ENCODE measurements around the gene QRFPR. TPM values are rescaled to one million over a fixed set of nuclear protein-coding genes. Genes with fewer than 3 reads are reported as not detected.

Gene QRFPR
- total and polyA plus RNA-seq, 10 of the 15 experiments (the other 5 are each of a cell fraction or from before 2014, with no cell fraction given): not detected

- RAD21 ChIA-PET (ENCODE audit: unreplicated experiment): no interaction called here
- no peak for TF ChIP-seq NRF1 (conservative IDR thresholded peaks at IDR 0.05; ENCODE audit: low read depth, low read length)
- no peak for TF ChIP-seq MYB (IDR thresholded peaks at IDR 0.05; ENCODE audit: borderline replicate concordance, low read depth, low read length)
- TF ChIP-seq STAT3 (IDR thresholded peaks at IDR 0.05; ENCODE audit: low read depth, low read length): no peak
- TF ChIP-seq MTA2 (IDR thresholded peaks at IDR 0.05; ENCODE audit: low read depth): no peak
- no peak for TF ChIP-seq PKNOX1 (IDR thresholded peaks at IDR 0.05)
- TF ChIP-seq SMARCA5 (IDR thresholded peaks at IDR 0.05): no peak
- no peak for TF ChIP-seq ATF2 (IDR thresholded peaks at IDR 0.05; ENCODE audit: low read length)
- no peak for DNase-seq (ENCODE audit: low read depth, low spot score)
- no peak overlapping the region for H3K27ac ChIP-seq (ENCODE audit: control insufficient read depth, insufficient read depth)
- no peaks in the 10 kb centered on the region for H3K9me3 ChIP-seq (replicated peaks; ENCODE audit: control insufficient read depth, insufficient read depth, low read length)
- H3K4me2 ChIP-seq (ENCODE audit: control insufficient read depth, insufficient read depth): no peak overlapping the region
- H3K27me3 ChIP-seq (replicated peaks in 1 of 2; ENCODE audit: control insufficient read depth in 2 of 2, insufficient read depth in 2 of 2, low read length in 1 of 2): peaks cover 3 to 12% of the 10 kb centered on the region in 2 experiments
- CTCF ChIA-PET: no interaction called here
- H3K36me3 ChIP-seq (ENCODE audit: control insufficient read depth in 2 of 2, insufficient read depth in 2 of 2, low read length in 1 of 2): no peaks in the 10 kb centered on the region
- 84% methylated on average over 2 of the region's 2 CpGs for WGBS (ENCODE audit: insufficient coverage, insufficient replicate concordance, low lambda C conversion rate, missing lambda C conversion rate)
- POLR2A ChIA-PET: no interaction called here
- BruUV-seq (replicated peaks): no TSS peak
- intact Hi-C loops (cut with micrococcal nuclease; ENCODE audit: unreplicated experiment) (no loop called here), in situ Hi-C loops (cut with MboI) (loop anchor here (10.0 kb wide), 1 partner anchor 278 kb away; no protein-coding TSS in a partner anchor)
- no peaks in the 10 kb centered on the region for H3K4me1 ChIP-seq (ENCODE audit: control insufficient read depth, insufficient read depth, low read length)
- ATAC-seq: no peak
- H3K79me2 ChIP-seq (ENCODE audit: control insufficient read depth, insufficient read depth, low read length): no peaks in the 10 kb centered on the region
- no peak overlapping the region for H2AFZ ChIP-seq (ENCODE audit: control insufficient read depth, low read depth, low read length)
- no peak for FAIRE-seq
- no peaks in the 10 kb centered on the region for H4K20me1 ChIP-seq (ENCODE audit: control insufficient read depth, insufficient read depth)
- SMC1A ChIA-PET (ENCODE audit: uncharacterized antibody, unreplicated experiment): no interaction called here
- no peak overlapping the region for H3K4me3 ChIP-seq
- no peak overlapping the region for H3K9ac ChIP-seq (ENCODE audit: control insufficient read depth, insufficient read depth, low read length)
Measured at GRCh38 chr4:121377076-121377475, 3.7 kb downstream of the QRFPR start.

Measured in GM12878 (cell line).